HEK293 (cell line): ENCODE data around the gene LIPA.

ENCODE experiments used
- CTCF ChIA-PET: fragments of 350-600 bp; formaldehyde crosslinking; extraction: SDS; loops from one replicate; lab custom pipeline; 2021; ENCODE audit warnings: antibody characterized with exemption; lab: Yijun Ruan, JAX
- POLR2A ChIA-PET: fragments of 300-600 bp; formaldehyde crosslinking; extraction: SDS; loops from one replicate; lab custom pipeline; 2020; ENCODE audit warnings: antibody characterized with exemption, inconsistent platforms; lab: Yijun Ruan, JAX
- H3K27ac ChIP-seq: fragments of 200-500 bp; sonication (Bioruptor generic); 2 replicates; pipeline ENCODE4 v1.5.1; 2014; ENCODE audit warnings: low read depth, low read length, control low read depth, inconsistent platforms; ENCODE audit errors: extremely low read depth
- H3K36me3 ChIP-seq, 2 experiments: fragments of 200-500 bp in 1 of 2; sonication (Bioruptor generic) in 1 of 2; 1 replicate in 1 of 2; 2 replicates in 1 of 2; pipeline ENCODE4 v1.5.1; 2014 to 2017; ENCODE audit warnings: inconsistent platforms in 2 of 2, low read length in 2 of 2; ENCODE audit not compliant: control insufficient read depth in 2 of 2, insufficient read depth in 1 of 2
- H3K4me1 ChIP-seq: fragments of 200-500 bp; sonication (Bioruptor generic); 2 replicates; pipeline ENCODE4 v1.5.1; 2014; ENCODE audit warnings: mild to moderate bottlenecking, low read length, inconsistent platforms; ENCODE audit not compliant: control insufficient read depth, insufficient read depth
- H3K4me3 ChIP-seq: 2 replicates; pipeline ENCODE4 v1.5.1; 2011; ENCODE audit warnings: low read depth, mild to moderate bottlenecking, control low read depth, low read length, moderate library complexity
- H3K9me3 ChIP-seq: fragments of 200-500 bp; sonication (Bioruptor generic); 2 replicates; pipeline ENCODE4 v1.5.1; 2014; ENCODE audit warnings: low read depth, low read length, inconsistent platforms; ENCODE audit not compliant: control insufficient read depth, insufficient read depth
- BCL6B ChIP-seq: fragments of 450-650 bp; formaldehyde crosslinking; IDR thresholded peaks from 2 replicates; pipeline ENCODE4 v1.5.1; 2017; ENCODE audit warnings: missing biosample characterization, missing genetic modification characterization
- GLI4 ChIP-seq: fragments of 450-650 bp; formaldehyde crosslinking; IDR thresholded peaks from 2 replicates; pipeline ENCODE4 v1.5.1; 2016; ENCODE audit warnings: missing biosample characterization, missing genetic modification characterization
- REST ChIP-seq: fragments of 450-650 bp; formaldehyde crosslinking; IDR thresholded peaks from 2 replicates; pipeline ENCODE4 v1.5.1; 2016; ENCODE audit warnings: missing biosample characterization, missing genetic modification characterization
- SP2 ChIP-seq: fragments of 450-650 bp; formaldehyde crosslinking; IDR thresholded peaks from 2 replicates; pipeline ENCODE4 v1.5.1; 2016; ENCODE audit warnings: missing biosample characterization, missing genetic modification characterization
- ZNF18 ChIP-seq: fragments of 450-650 bp; formaldehyde crosslinking; IDR thresholded peaks from 2 replicates; pipeline ENCODE4 v1.5.1; 2016; ENCODE audit warnings: missing biosample characterization, missing genetic modification characterization
- ZNF211 ChIP-seq: fragments of 450-650 bp; formaldehyde crosslinking; IDR thresholded peaks from 2 replicates; pipeline ENCODE4 v1.5.1; 2016; ENCODE audit warnings: low read depth, missing biosample characterization, missing genetic modification characterization
- ZNF214 ChIP-seq: fragments of 450-650 bp; formaldehyde crosslinking; IDR thresholded peaks from 2 replicates; pipeline ENCODE4 v1.5.1; 2017; ENCODE audit warnings: missing biosample characterization, mild to moderate bottlenecking, missing genetic modification characterization, borderline replicate concordance
- ZNF248 ChIP-seq: fragments of 450-650 bp; formaldehyde crosslinking; IDR thresholded peaks from 2 replicates; pipeline ENCODE4 v1.5.1; 2017; ENCODE audit warnings: missing biosample characterization, missing genetic modification characterization
- ZNF555 ChIP-seq: fragments of 450-650 bp; formaldehyde crosslinking; conservative IDR thresholded peaks from 2 replicates; pipeline ENCODE4 v1.5.1; 2017; ENCODE audit warnings: missing biosample characterization, mild to moderate bottlenecking, missing genetic modification characterization, inconsistent platforms
- ZNF558 ChIP-seq: fragments of 450-650 bp; formaldehyde crosslinking; IDR thresholded peaks from 2 replicates; pipeline ENCODE4 v1.5.1; 2016; ENCODE audit warnings: missing biosample characterization, missing genetic modification characterization
- ZNF560 ChIP-seq: fragments of 450-650 bp; formaldehyde crosslinking; IDR thresholded peaks from 2 replicates; pipeline ENCODE4 v1.5.1; 2017; ENCODE audit warnings: missing biosample characterization, missing genetic modification characterization, borderline replicate concordance
- ZNF768 ChIP-seq: fragments of 450-650 bp; formaldehyde crosslinking; IDR thresholded peaks from 2 replicates; pipeline ENCODE4 v1.5.1; 2018; ENCODE audit warnings: missing biosample characterization, mild to moderate bottlenecking, missing genetic modification characterization
- ZNF791 ChIP-seq: fragments of 450-650 bp; formaldehyde crosslinking; IDR thresholded peaks from 2 replicates; pipeline ENCODE4 v1.5.1; 2016; ENCODE audit warnings: missing biosample characterization, missing genetic modification characterization
- ZNF792 ChIP-seq: fragments of 450-650 bp; formaldehyde crosslinking; IDR thresholded peaks from 2 replicates; pipeline ENCODE4 v1.5.1; 2016; ENCODE audit warnings: missing biosample characterization, missing genetic modification characterization
- ZNF830 ChIP-seq: fragments of 450-650 bp; IDR thresholded peaks from 2 replicates; pipeline ENCODE4 v1.5.0; 2018; ENCODE audit warnings: missing biosample characterization, missing genetic modification characterization, low read depth, mild to moderate bottlenecking, moderate library complexity
- ZSCAN4 ChIP-seq: fragments of 450-650 bp; formaldehyde crosslinking; IDR thresholded peaks from 2 replicates; pipeline ENCODE4 v1.5.1; 2017; ENCODE audit warnings: missing biosample characterization, missing genetic modification characterization
- ZXDB ChIP-seq: fragments of 450-650 bp; formaldehyde crosslinking; IDR thresholded peaks from 2 replicates; pipeline ENCODE4 v1.5.1; 2016; ENCODE audit warnings: missing biosample characterization, missing genetic modification characterization

Gene LIPA

GRCh38 chr10:89301232-89301631 is 49.7 kb upstream of the LIPA start:
- no peak overlapping the region for H3K27ac ChIP-seq
- no peaks in the 10 kb centered on the region for H3K9me3 ChIP-seq
- TF ChIP-seq ZNF792 (tag by site-specific recombination) (no peak), GLI4 (tag by site-specific recombination) (no peak), ZNF558 (tag by site-specific recombination) (no peak), ZNF248 (tag by site-specific recombination) (no peak)
- TF ChIP-seq, all 188 proteins: peak for 0
- H3K36me3 ChIP-seq: no peaks in the 10 kb centered on the region
- H3K4me3 ChIP-seq: no peak overlapping the region
- H3K4me1 ChIP-seq: no peaks in the 10 kb centered on the region
- POLR2A ChIA-PET: no interaction called here
- CTCF ChIA-PET: interaction anchor here (1.2 to 1.7 kb wide), 2 partner anchors 64 to 84 kb away, joined by 3 to 5 read pairs; no protein-coding TSS in a partner anchor

GRCh38 chr10:89299031-89299430 is 47.5 kb upstream of the LIPA start:
- Histone ChIP-seq H3K27ac (no peak overlapping the region), H3K36me3 (no peaks in the 10 kb centered on the region), H3K9me3 (no peaks in the 10 kb centered on the region), H3K4me1 (no peaks in the 10 kb centered on the region), H3K4me3 (no peak overlapping the region)
- ChIA-PET CTCF (no interaction called here), POLR2A (no interaction called here)
- no peak for TF ChIP-seq ZNF18
- no peak for TF ChIP-seq SP2 (tag by site-specific recombination)
- no peak for TF ChIP-seq ZNF214 (tag by site-specific recombination)
- no peak for TF ChIP-seq ZNF211 (tag by site-specific recombination)
- no peak for TF ChIP-seq ZNF560 (tag by site-specific recombination)
- TF ChIP-seq ZXDB (tag by site-specific recombination): no peak
- no peak for TF ChIP-seq ZSCAN4 (tag by site-specific recombination)
- TF ChIP-seq ZNF768 (tag by site-specific recombination): no peak
- no peak for TF ChIP-seq BCL6B (tag by site-specific recombination)
- no peak for TF ChIP-seq ZNF555 (tag by site-specific recombination)
- no peak for TF ChIP-seq ZNF791 (tag by site-specific recombination)
- TF ChIP-seq REST (tag by site-specific recombination): no peak
- TF ChIP-seq ZNF830 (tag by site-specific recombination): no peak
